SK-N-MC (cell line): ENCODE data around the gene SPACDR.

ENCODE experiments used
- EZH2 ChIP-seq: fragments of 200-600 bp; sonication (generic); IDR thresholded peaks from one replicate; pipeline ENCODE4 v1.6.1; 2017; ENCODE audit warnings: antibody characterized with exemption
- FOXP2 ChIP-seq: optimal IDR thresholded peaks from 2 replicates; pipeline ENCODE3; 2011; ENCODE audit warnings: mild to moderate bottlenecking, moderate library complexity; ENCODE audit not compliant: insufficient read depth; ENCODE audit errors: extremely low read length, control extremely low read depth
- POLR2AphosphoS5 ChIP-seq: IDR thresholded peaks from 2 replicates; pipeline ENCODE4 v1.6.1; 2012; ENCODE audit warnings: mild to moderate bottlenecking, low read depth, low read length, borderline replicate concordance

DNA sequence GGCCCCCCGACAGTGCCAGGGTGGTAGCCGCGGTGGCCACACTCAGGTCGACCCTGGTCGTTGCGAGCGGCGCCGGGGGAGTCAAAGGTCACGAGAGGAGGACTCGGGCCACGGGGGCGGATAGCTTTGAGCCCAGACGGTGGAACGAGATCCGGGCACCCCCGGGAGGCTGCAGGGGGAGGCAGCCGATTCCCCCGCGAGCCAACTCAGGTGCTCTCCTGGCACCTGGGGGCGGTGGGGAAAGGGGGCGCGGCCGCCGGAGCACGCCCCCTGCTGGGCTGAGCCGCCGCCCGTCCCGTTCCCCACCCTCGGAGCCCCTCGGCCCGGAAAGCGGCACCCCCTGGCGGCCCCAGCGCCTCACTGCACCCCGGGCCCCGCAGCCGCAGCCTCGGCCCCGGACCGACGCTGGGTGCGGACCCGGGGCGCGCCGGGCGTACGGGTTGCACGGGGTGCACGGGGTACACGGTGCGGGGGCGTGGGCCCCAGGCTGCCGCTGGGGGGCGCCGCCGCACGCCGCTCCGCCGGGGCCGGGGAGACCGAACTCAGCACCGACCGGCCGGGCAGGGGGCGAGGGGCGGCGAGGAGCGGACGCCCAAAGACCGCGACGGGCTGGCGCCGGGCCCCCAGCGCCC is 19.1 kb upstream of the SPACDR start:
- TF ChIP-seq POLR2AphosphoS5 (no peak), EZH2 (no peak), FOXP2 (no peak)
